ENCODE results near the gene LRP2.

DNA sequence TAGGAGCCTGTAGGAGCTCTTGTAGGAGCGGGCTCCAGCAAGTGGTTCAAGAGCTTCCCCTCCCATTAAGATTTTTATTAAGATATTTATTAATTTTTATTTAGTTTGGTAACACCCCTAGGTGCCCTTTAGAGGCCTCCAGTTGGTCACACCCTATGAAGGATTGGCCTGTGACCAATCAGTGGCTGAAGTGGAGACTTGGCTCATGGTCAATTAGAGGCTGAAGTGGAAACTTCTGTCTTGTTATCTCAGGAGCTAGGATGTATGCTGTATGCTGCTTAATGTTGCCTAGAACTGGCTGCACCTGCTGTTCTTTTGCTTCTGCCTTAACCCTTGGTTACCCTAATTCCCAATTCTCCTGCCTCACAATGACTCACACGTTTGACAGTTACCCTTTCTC lies 244.3 kb downstream of the LRP2 start:
- no peak for TF ChIP-seq CTCF (IDR thresholded peaks at IDR 0.05)
- TF ChIP-seq POLR2A (IDR thresholded peaks at IDR 0.05), result no peak
- TF ChIP-seq EP300 (IDR thresholded peaks at IDR 0.05), result no peak
